ENCODE results near the gene SLC35G4.
"Not testable (repeated sequence)": the region's sequence is repeated elsewhere in the genome, so short reads cannot be mapped to it uniquely, and the experiment has no call there.

GRCh38 chr18:11647804-11648203 lies 38.4 kb downstream of the SLC35G4 start:
- TF ChIP-seq POLR2AphosphoS5 (IDR thresholded peaks at IDR 0.05; ENCODE audit: insufficient read depth in 1 of 2, low read depth in 1 of 2); POLR2A (IDR thresholded peaks at IDR 0.05): not testable (repeated sequence)
- TF ChIP-seq, protein P1, sequence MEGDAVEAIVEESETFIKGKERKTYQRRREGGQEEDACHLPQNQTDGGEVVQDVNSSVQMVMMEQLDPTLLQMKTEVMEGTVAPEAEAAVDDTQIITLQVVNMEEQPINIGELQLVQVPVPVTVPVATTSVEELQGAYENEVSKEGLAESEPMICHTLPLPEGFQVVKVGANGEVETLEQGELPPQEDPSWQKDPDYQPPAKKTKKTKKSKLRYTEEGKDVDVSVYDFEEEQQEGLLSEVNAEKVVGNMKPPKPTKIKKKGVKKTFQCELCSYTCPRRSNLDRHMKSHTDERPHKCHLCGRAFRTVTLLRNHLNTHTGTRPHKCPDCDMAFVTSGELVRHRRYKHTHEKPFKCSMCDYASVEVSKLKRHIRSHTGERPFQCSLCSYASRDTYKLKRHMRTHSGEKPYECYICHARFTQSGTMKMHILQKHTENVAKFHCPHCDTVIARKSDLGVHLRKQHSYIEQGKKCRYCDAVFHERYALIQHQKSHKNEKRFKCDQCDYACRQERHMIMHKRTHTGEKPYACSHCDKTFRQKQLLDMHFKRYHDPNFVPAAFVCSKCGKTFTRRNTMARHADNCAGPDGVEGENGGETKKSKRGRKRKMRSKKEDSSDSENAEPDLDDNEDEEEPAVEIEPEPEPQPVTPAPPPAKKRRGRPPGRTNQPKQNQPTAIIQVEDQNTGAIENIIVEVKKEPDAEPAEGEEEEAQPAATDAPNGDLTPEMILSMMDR (IDR thresholded peaks at IDR 0.05): not testable (repeated sequence)
